MCF 10A (cell line): ENCODE data around the gene NPDC1. TPM values are rescaled to one million over a fixed set of nuclear protein-coding genes. Genes with fewer than 3 reads are reported as not detected.

Source experiments
- BruUV-seq: library from RNA; stranded (reverse); fragments of 400-500 nt; replicated peaks from 2 replicates; lab custom pipeline; 2021; lab: Mats Ljungman, UMichigan
- CTCF ChIA-PET: fragments of 300-600 bp; sonication (Branson Sonifier 250); formaldehyde crosslinking; extraction: SDS; loops from one replicate; lab custom pipeline; 2021; ENCODE audit warnings: antibody characterized with exemption, inconsistent platforms; lab: Yijun Ruan, JAX
- POLR2A ChIA-PET: fragments of 300-600, 350-650 bp; sonication (Branson Sonifier 250); formaldehyde crosslinking; extraction: SDS; loops from one replicate; lab custom pipeline; 2020; ENCODE audit warnings: antibody characterized with exemption, inconsistent platforms; lab: Yijun Ruan, JAX
- DNase-seq: peaks from one replicate; pipeline ENCODE4 v3.0.0-alpha.2; 2018; ENCODE audit not compliant: unreplicated experiment
- H3K27ac Mint-ChIP-seq: one replicate; pipeline ENCODE4 v1.8.0; 2022; ENCODE audit warnings: mild to moderate bottlenecking, low read depth, mixed read lengths; ENCODE audit not compliant: unreplicated experiment
- H3K27me3 Mint-ChIP-seq: one replicate; pipeline ENCODE4 v1.8.0; 2022; ENCODE audit warnings: mixed read lengths; ENCODE audit not compliant: insufficient read depth, unreplicated experiment
- H3K36me3 Mint-ChIP-seq: one replicate; pipeline ENCODE4 v1.8.0; 2022; ENCODE audit warnings: mild to moderate bottlenecking, moderate library complexity, mixed read lengths; ENCODE audit not compliant: insufficient read depth, unreplicated experiment
- H3K4me1 Mint-ChIP-seq: one replicate; pipeline ENCODE4 v1.8.0; 2022; ENCODE audit warnings: mixed read lengths; ENCODE audit not compliant: insufficient read depth, unreplicated experiment
- H3K4me3 Mint-ChIP-seq: one replicate; pipeline ENCODE4 v1.8.0; 2022; ENCODE audit warnings: mild to moderate bottlenecking, moderate library complexity, mixed read lengths; ENCODE audit not compliant: unreplicated experiment
- H3K9me3 Mint-ChIP-seq: one replicate; pipeline ENCODE4 v1.8.0; 2022; ENCODE audit warnings: mixed read lengths; ENCODE audit not compliant: unreplicated experiment
- intact Hi-C: fragments of 100-400 bp; cut with micrococcal nuclease; formaldehyde crosslinking; loops from 2 replicates; pipeline ENCODE4 v1.14.1; 2022
- total RNA-seq: library from RNA; stranded (reverse); gene quantifications from 2 replicates; pipeline ENCODE4 v1.2.3, GENCODE V29; 2022
- TF ChIP-seq, protein P1 (sequence below): fragments of 200-600 bp; IDR thresholded peaks from one replicate; pipeline ENCODE4 v1.8.0; 2022; ENCODE audit warnings: antibody characterized with exemption, mild to moderate bottlenecking; ENCODE audit not compliant: unreplicated experiment

Gene NPDC1
- total RNA-seq, 1 experiment from 2014 or later = 161 TPM

DNA sequence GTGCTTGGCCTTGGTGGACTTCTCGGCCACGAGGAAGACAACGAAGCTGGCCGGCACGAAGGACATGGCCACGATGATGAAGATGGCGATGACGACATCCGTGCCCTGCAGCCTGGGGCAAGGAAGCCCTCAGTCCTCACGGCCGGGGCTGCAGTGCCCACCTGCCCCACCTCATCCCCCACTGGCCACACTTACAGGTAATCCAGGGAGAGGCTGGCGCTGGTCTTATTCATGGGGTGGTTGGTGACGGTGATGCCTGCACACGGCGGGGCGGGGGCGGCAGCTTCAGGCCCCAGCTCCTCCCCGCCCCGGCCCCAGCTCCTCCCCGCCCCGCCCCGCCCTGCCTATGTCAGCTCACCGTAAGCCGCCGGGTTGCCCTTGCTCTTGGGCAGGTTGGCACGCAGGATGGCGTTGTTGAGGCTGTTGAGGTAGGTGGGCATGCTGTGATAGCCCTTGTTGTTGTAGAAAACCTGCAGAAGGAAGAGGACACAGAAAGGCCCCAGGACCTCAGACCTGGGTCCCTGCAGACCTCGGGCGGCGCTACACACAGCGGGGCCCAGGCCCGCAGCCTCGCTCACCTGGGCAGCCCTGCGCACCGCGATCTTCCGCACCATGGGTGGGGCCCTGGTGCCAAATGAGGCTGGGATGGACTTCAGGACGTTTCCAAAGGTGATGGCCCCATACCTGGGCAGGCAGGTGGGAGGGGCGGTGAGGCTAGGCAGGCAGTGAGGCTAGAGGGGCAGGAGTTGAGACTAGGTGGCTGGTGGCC lies 33.9 kb downstream of the NPDC1 start:
- CTCF ChIA-PET = no interaction called here
- intact Hi-C loops = no loop called here
- H3K4me1 Mint-ChIP-seq = no peaks in the 10 kb centered on the region
- H3K27ac Mint-ChIP-seq = no peak overlapping the region
- TF ChIP-seq, protein P1, sequence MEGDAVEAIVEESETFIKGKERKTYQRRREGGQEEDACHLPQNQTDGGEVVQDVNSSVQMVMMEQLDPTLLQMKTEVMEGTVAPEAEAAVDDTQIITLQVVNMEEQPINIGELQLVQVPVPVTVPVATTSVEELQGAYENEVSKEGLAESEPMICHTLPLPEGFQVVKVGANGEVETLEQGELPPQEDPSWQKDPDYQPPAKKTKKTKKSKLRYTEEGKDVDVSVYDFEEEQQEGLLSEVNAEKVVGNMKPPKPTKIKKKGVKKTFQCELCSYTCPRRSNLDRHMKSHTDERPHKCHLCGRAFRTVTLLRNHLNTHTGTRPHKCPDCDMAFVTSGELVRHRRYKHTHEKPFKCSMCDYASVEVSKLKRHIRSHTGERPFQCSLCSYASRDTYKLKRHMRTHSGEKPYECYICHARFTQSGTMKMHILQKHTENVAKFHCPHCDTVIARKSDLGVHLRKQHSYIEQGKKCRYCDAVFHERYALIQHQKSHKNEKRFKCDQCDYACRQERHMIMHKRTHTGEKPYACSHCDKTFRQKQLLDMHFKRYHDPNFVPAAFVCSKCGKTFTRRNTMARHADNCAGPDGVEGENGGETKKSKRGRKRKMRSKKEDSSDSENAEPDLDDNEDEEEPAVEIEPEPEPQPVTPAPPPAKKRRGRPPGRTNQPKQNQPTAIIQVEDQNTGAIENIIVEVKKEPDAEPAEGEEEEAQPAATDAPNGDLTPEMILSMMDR = no peak
- no peaks in the 10 kb centered on the region for H3K27me3 Mint-ChIP-seq
- POLR2A ChIA-PET = no interaction called here
- no TSS peak for BruUV-seq
- no peaks in the 10 kb centered on the region for H3K9me3 Mint-ChIP-seq
- no peak for DNase-seq
- H3K4me3 Mint-ChIP-seq = no peak overlapping the region
- H3K36me3 Mint-ChIP-seq = peaks cover 20% of the 10 kb centered on the region

DNA sequence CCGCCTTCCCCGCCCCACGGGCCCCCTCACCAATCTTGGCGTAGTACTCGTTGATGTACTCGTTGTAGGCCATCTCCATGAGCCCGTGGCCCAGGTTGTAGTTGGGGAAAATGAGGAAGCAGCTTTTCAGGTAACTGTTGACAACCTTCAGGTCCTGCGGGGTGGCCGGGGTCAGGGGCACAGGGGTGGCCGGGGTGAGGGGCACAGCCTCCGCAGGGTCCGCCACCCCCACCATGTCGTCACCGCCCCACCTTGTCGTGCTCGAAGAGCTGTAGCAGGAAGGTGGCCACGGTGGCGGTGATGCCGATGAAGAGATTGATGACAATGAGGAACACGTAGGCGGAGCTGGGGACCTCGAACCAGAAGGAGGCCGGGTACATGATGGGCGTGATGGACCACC lies 34.8 kb downstream of the NPDC1 start:
- H3K9me3 Mint-ChIP-seq = no peaks in the 10 kb centered on the region
- no peak overlapping the region for H3K27ac Mint-ChIP-seq
- H3K4me3 Mint-ChIP-seq = no peak overlapping the region
- TF ChIP-seq, protein P1 = no peak
- H3K4me1 Mint-ChIP-seq = no peaks in the 10 kb centered on the region
- intact Hi-C loops = no loop called here
- DNase-seq = no peak
- no peaks in the 10 kb centered on the region for H3K27me3 Mint-ChIP-seq
- POLR2A ChIA-PET = interaction anchor here (0.6 kb wide), 1 partner anchor 59 kb away, joined by 5 read pairs; the partner anchor contains the start of gene SAPCD2
- peaks cover 14% of the 10 kb centered on the region for H3K36me3 Mint-ChIP-seq
- CTCF ChIA-PET = no interaction called here
- BruUV-seq = no TSS peak

DNA sequence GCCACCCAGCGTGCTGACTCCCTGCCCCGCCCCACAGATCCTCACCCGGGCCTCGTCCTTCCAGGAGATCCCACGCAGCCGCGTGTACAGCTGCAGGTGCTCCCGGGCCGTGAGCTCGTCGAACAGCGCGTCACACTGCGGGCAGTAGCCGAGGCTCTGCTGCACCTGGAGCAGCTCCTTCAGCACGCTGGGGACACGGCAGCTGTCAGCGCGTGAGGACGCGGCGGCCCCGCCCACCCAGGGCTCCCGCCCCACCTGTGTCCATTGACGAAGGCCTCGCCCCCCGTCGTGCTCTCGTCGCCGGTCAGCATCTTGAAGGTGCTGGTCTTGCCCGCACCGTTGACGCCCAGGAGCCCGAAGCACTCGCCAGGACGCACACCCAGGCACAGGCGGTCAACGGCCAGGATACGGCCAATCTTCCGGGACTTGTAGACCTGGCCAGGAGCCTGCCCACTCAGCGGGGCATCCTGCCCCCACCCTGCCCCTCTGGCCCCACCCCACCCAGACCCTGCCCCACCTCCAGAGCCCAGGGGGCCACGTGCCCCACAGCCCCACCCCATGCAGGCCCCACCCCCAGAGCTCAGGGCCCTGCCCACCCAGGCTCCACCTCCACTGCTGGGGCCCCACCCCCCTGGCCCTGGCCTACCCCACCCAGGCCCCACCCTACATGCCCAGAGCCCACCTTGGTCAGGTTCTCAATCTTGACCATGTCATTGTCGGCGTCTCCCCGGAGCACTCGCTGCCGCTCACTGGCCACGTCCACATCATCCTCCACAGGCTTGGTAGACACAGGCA lies 35.8 kb downstream of the NPDC1 start:
- H3K27ac Mint-ChIP-seq = no peak overlapping the region
- CTCF ChIA-PET = interaction anchor here (0.8 to 1.0 kb wide), 2 partner anchors 10 to 19 kb away, joined by 3 to 5 read pairs; no protein-coding TSS in a partner anchor
- no TSS peak for BruUV-seq
- peaks cover 14% of the 10 kb centered on the region for H3K36me3 Mint-ChIP-seq
- TF ChIP-seq, protein P1 = no peak
- intact Hi-C loops = no loop called here
- no peaks in the 10 kb centered on the region for H3K27me3 Mint-ChIP-seq
- H3K9me3 Mint-ChIP-seq = no peaks in the 10 kb centered on the region
- H3K4me3 Mint-ChIP-seq = no peak overlapping the region
- no peak for DNase-seq
- H3K4me1 Mint-ChIP-seq = no peaks in the 10 kb centered on the region
- POLR2A ChIA-PET = interaction anchor here (0.7 kb wide), 1 partner anchor 598 kb away, joined by 3 read pairs; no protein-coding TSS in a partner anchor

DNA sequence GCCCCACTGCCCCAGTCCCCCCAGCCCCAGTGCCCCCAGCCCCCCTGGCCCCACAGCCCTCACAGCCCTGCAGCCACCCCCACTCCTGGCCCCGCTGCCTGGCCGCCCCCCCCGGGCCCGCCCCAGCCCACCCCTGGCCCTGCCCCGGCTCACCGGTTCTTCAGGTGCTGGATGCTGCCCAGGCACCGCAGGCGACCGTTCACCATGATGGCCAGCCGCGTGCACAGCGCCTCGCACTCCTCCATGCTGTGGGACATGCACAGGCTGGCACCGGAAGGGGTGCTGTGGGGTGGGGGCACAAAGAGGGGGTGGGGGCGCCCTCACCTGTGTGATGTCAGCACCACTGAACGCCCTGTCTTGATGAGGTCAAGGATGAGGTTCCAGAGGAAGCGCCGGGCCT lies 36.8 kb downstream of the NPDC1 start:
- no peak for DNase-seq
- no peak overlapping the region for H3K27ac Mint-ChIP-seq
- H3K4me3 Mint-ChIP-seq = no peak overlapping the region
- TF ChIP-seq, protein P1 = no peak
- BruUV-seq = no TSS peak
- intact Hi-C loops = no loop called here
- H3K36me3 Mint-ChIP-seq = peaks cover 10% of the 10 kb centered on the region
- no peaks in the 10 kb centered on the region for H3K4me1 Mint-ChIP-seq
- no peaks in the 10 kb centered on the region for H3K27me3 Mint-ChIP-seq
- H3K9me3 Mint-ChIP-seq = no peaks in the 10 kb centered on the region
- ChIA-PET CTCF (interaction anchor here (0.8 to 1.0 kb wide), 2 partner anchors 11 to 20 kb away, joined by 3 to 5 read pairs; no protein-coding TSS in a partner anchor), POLR2A (no interaction called here)
